Stimulated activated CD8-positive, alpha-beta memory T cell treated with anti-CD3 and anti-CD28 coated beads, Interleukin-2, amount 100 ng/mL, for 1 hour (primary cell): Measurements from ENCODE around the gene TEX36.
"Not testable (repeated sequence)": the region's sequence is repeated elsewhere in the genome, so short reads cannot be mapped to it uniquely, and the experiment has no call there.

Experiments used
- DNase-seq, 2 donors: peaks; one replicate each; pipeline ENCODE4 v3.0.0-alpha.2; 2020; ENCODE audit warnings: low read depth in 2 of 2

Gene TEX36

GRCh38 chr10:125692601-125693523 is 9.9 kb upstream of the TEX36 start:
- no peak for DNase-seq

- no peak for DNase-seq
Observed at GRCh38 chr10:125692196-125692595, 9.2 kb upstream of the TEX36 start.

GRCh38 chr10:125691160-125691981 is 8.4 kb upstream of the TEX36 start:
- no peak for DNase-seq

GRCh38 chr10:125689955-125690569 is 7.1 kb upstream of the TEX36 start:
- no peak for DNase-seq

GRCh38 chr10:125687507-125688185 is 4.7 kb upstream of the TEX36 start:
- no peak for DNase-seq

GRCh38 chr10:125684581-125684980 is 1.6 kb upstream of the TEX36 start:
- no peak for DNase-seq

- no peak for DNase-seq
Observed at GRCh38 chr10:125683821-125684220, 858 bp upstream of the TEX36 start.

- no peak for DNase-seq
Observed at GRCh38 chr10:125679436-125679835, 3.5 kb downstream of the TEX36 start.

- DNase-seq: no peak
Observed at GRCh38 chr10:125672884-125673283, 10.1 kb downstream of the TEX36 start.

- DNase-seq: no peak
Observed at GRCh38 chr10:125662584-125662983, 20.4 kb downstream of the TEX36 start.

- no peak for DNase-seq
Observed at GRCh38 chr10:125661941-125662515, 20.9 kb downstream of the TEX36 start.

GRCh38 chr10:125661431-125661940 is 21.5 kb downstream of the TEX36 start:
- no peak for DNase-seq

- DNase-seq: no peak
Observed at GRCh38 chr10:125659071-125659470, 23.9 kb downstream of the TEX36 start.

- DNase-seq: no peak
Observed at GRCh38 chr10:125656523-125656922, 26.4 kb downstream of the TEX36 start.

GRCh38 chr10:125653113-125653512 is 29.9 kb downstream of the TEX36 start:
- DNase-seq: not testable (repeated sequence)

GRCh38 chr10:125646311-125646710 is 36.7 kb downstream of the TEX36 start:
- DNase-seq: no peak

GRCh38 chr10:125641398-125641797 is 41.6 kb downstream of the TEX36 start:
- DNase-seq: no peak

GRCh38 chr10:125640653-125641052 is 42.3 kb downstream of the TEX36 start:
- DNase-seq: no peak

GRCh38 chr10:125639846-125640245 is 43.1 kb downstream of the TEX36 start:
- DNase-seq: no peak

- no peak for DNase-seq
Observed at GRCh38 chr10:125638555-125638954, 44.4 kb downstream of the TEX36 start.

- DNase-seq: no peak
Observed at GRCh38 chr10:125637496-125637895, 45.5 kb downstream of the TEX36 start.
